Fibroblast of skin of left biceps (primary cell): ENCODE measurements around the gene ABCD1.

Experiments
- DNase-seq, 2 experiments: peaks; one replicate each; pipeline ENCODE4 v3.0.0-alpha.2; 2013; ENCODE audit warnings: low read depth in 2 of 2

ABCD1 gene

GRCh38 chrX:153773741-153774575 is 49.3 kb downstream of the ABCD1 start:
- no peak for DNase-seq

GRCh38 chrX:153774576-153775292 is 50.1 kb downstream of the ABCD1 start:
- DNase-seq = no peak

GRCh38 chrX:153775293-153776119 is 50.9 kb downstream of the ABCD1 start:
- no peak for DNase-seq

GRCh38 chrX:153776120-153776599 is 51.5 kb downstream of the ABCD1 start:
- no peak for DNase-seq

GRCh38 chrX:153776611-153777045 is 52.0 kb downstream of the ABCD1 start:
- DNase-seq = no peak

GRCh38 chrX:153777261-153778090 is 52.8 kb downstream of the ABCD1 start:
- no peak for DNase-seq

GRCh38 chrX:153778181-153778580 is 53.5 kb downstream of the ABCD1 start:
- no peak for DNase-seq

GRCh38 chrX:153778684-153779101 is 54.0 kb downstream of the ABCD1 start:
- no peak for DNase-seq

GRCh38 chrX:153779891-153780677 is 55.4 kb downstream of the ABCD1 start:
- DNase-seq = no peak

- no peak for DNase-seq
These were observed 56.2 kb downstream of the ABCD1 start, which contains the start of gene SRPK3 for GRCh38 chrX:153780678-153781427. Gene SRPK3 (plus strand): TSS chrX:153781041. CDS start chrX:153781087, 46 bp downstream.

GRCh38 chrX:153781428-153782047 is 56.9 kb downstream of the ABCD1 start:
- no peak for DNase-seq

- DNase-seq = no peak
These were observed 57.7 kb downstream of the ABCD1 start for GRCh38 chrX:153782313-153782712.

GRCh38 chrX:153782871-153783270 is 58.2 kb downstream of the ABCD1 start:
- no peak for DNase-seq

- no peak for DNase-seq
These were observed 58.8 kb downstream of the ABCD1 start for GRCh38 chrX:153783378-153784013.

- DNase-seq = no peak
These were observed 59.8 kb downstream of the ABCD1 start for GRCh38 chrX:153784325-153784967.

GRCh38 chrX:153786669-153787068 is 62.0 kb downstream of the ABCD1 start:
- DNase-seq = no peak

GRCh38 chrX:153789654-153790053 is 65.0 kb downstream of the ABCD1 start:
- no peak for DNase-seq
